GM12878 (cell line): ENCODE results near the gene SORL1. TPM values are rescaled to one million over a fixed set of nuclear protein-coding genes. Genes with fewer than 3 reads are reported as not detected.

Experiments used
- ATAC-seq: fragments of 200-7000 bp; cut with Tn5 transposase; 3 replicates; pipeline ENCODE4 v1.9.1; 2020; ENCODE audit warnings: mild to moderate bottlenecking, moderate library complexity
- BruUV-seq: library from RNA; stranded (reverse); fragments of 400-500 nt; replicated peaks from 2 replicates; lab custom pipeline; 2021; lab: Mats Ljungman, UMichigan
- CTCF ChIA-PET: fragments of 300-600 bp; sonication (Branson Sonifier 250); formaldehyde crosslinking; extraction: SDS; loops from one replicate; lab custom pipeline; 2021; ENCODE audit warnings: inconsistent platforms; lab: Yijun Ruan, JAX
- POLR2A ChIA-PET: fragments of 350-600 bp; formaldehyde crosslinking; extraction: SDS; loops from one replicate; lab custom pipeline; 2021; ENCODE audit warnings: inconsistent platforms; lab: Charles Lee
- RAD21 ChIA-PET: fragments of 300-600 bp; sonication (Branson Sonifier 250); formaldehyde crosslinking; loops from one replicate; lab custom pipeline; 2023; ENCODE audit warnings: antibody characterized with exemption; ENCODE audit not compliant: unreplicated experiment; lab: Charles Lee
- SMC1A ChIA-PET: fragments of 300-600 bp; sonication (Branson Sonifier 250); formaldehyde crosslinking; loops from one replicate; lab custom pipeline; 2023; ENCODE audit not compliant: unreplicated experiment, uncharacterized antibody; lab: Charles Lee
- DNase-seq: peaks from one replicate; pipeline ENCODE4 v3.0.0-alpha.2; 2011; ENCODE audit warnings: low read depth, low spot score
- FAIRE-seq: peaks from 3 replicates; lab custom pipeline; 2011; peaks lifted over from hg19 to GRCh38; lab: Jason Lieb, UNC
- H2AFZ ChIP-seq: 2 replicates; pipeline ENCODE4 v1.6.0; 2011; ENCODE audit warnings: low read depth, low read length, control low read depth; ENCODE audit not compliant: control insufficient read depth
- H3K27ac ChIP-seq: 2 replicates; pipeline ENCODE4 v1.5.1; 2011; ENCODE audit warnings: control low read depth; ENCODE audit not compliant: control insufficient read depth, insufficient read depth
- H3K27me3 ChIP-seq, 2 experiments: replicated peaks in 1 of 2; 2 replicates each; pipeline versions ENCODE4 v1.6.0 to v1.6.1; 2011; ENCODE audit warnings: low read length in 1 of 2; ENCODE audit not compliant: control insufficient read depth in 2 of 2, insufficient read depth in 2 of 2
- H3K36me3 ChIP-seq, 2 experiments: 2 replicates each; pipeline ENCODE4 v1.5.1; 2011; ENCODE audit warnings: low read length in 1 of 2; ENCODE audit not compliant: control insufficient read depth in 2 of 2, insufficient read depth in 2 of 2
- H3K4me1 ChIP-seq: 2 replicates; pipeline ENCODE4 v1.6.1; 2011; ENCODE audit warnings: mild to moderate bottlenecking, low read length, moderate library complexity, mixed read lengths; ENCODE audit not compliant: control insufficient read depth, insufficient read depth
- H3K4me2 ChIP-seq: 2 replicates; pipeline ENCODE4 v1.6.0; 2011; ENCODE audit warnings: control low read depth; ENCODE audit not compliant: control insufficient read depth, insufficient read depth
- H3K4me3 ChIP-seq: fragments of 200-600 bp; sonication (generic); 2 replicates; pipeline ENCODE4 v1.5.1; 2016
- H3K79me2 ChIP-seq: 2 replicates; pipeline ENCODE4 v1.6.0; 2011; ENCODE audit warnings: low read length; ENCODE audit not compliant: control insufficient read depth, insufficient read depth
- H3K9ac ChIP-seq: 2 replicates; pipeline ENCODE4 v1.8.0; 2011; ENCODE audit warnings: low read length, control low read depth, mixed read lengths; ENCODE audit not compliant: control insufficient read depth, insufficient read depth
- H3K9me3 ChIP-seq: replicated peaks from 3 replicates; pipeline ENCODE4 v1.5.1; 2011; ENCODE audit warnings: mild to moderate bottlenecking, low read length; ENCODE audit not compliant: control insufficient read depth, insufficient read depth
- H4K20me1 ChIP-seq: 2 replicates; pipeline ENCODE4 v1.6.0; 2011; ENCODE audit not compliant: control insufficient read depth, insufficient read depth
- E2F8 ChIP-seq: fragments of 450-650 bp; IDR thresholded peaks from 2 replicates; pipeline ENCODE4 v1.6.1; 2018; ENCODE audit warnings: mild to moderate bottlenecking, low read depth, moderate library complexity; ENCODE audit not compliant: partially characterized antibody
- KLF5 ChIP-seq: fragments of 450-650 bp; IDR thresholded peaks from 2 replicates; pipeline ENCODE4 v1.6.1; 2014; ENCODE audit warnings: mild to moderate bottlenecking; ENCODE audit not compliant: partially characterized antibody
- MEF2A ChIP-seq: IDR thresholded peaks from 2 replicates; pipeline ENCODE4 v1.6.1; 2011; ENCODE audit warnings: low read depth, mild to moderate bottlenecking, low read length, moderate library complexity; ENCODE audit not compliant: insufficient read depth
- ZZZ3 ChIP-seq: IDR thresholded peaks from 2 replicates; pipeline ENCODE4 v1.6.1; 2011; ENCODE audit warnings: low read depth; ENCODE audit not compliant: control insufficient read depth, insufficient read length
- WGBS: methylation state at CpG from one replicate; pipeline ENCODE4 v1.1.6; 2016; ENCODE audit warnings: low lambda C conversion rate; ENCODE audit not compliant: insufficient replicate concordance, insufficient coverage; ENCODE audit errors: missing lambda C conversion rate; 5-methylcytosine and 5-hydroxymethylcytosine counted together
- in situ Hi-C: fragments of 300-500 bp; cut with MboI; formaldehyde crosslinking; loops from 9 replicates; pipeline ENCODE4 v1.14.3; 2018; ENCODE audit warnings: mixed read lengths
- intact Hi-C: fragments of 100-400 bp; cut with micrococcal nuclease; formaldehyde crosslinking; loops from one replicate; pipeline ENCODE4 v1.14.2; 2022; ENCODE audit not compliant: unreplicated experiment
- polyA plus RNA-seq, 11 experiments: library from polyadenylated mRNA; depleted of rRNA in 4 of 11; unstranded in 6 of 11; stranded (reverse) in 5 of 11; fragments of >200 nt; fragmentation: Nextera tagmentation in 4 of 11; fragmentation: Illumina TruSeq in 1 of 11; extraction: Ambion mirVana in 4 of 11; extraction: Trizol in 1 of 11; gene quantifications; 1 replicate in 1 of 11; 2 replicates in 10 of 11; pipeline versions ENCODE4 v1.2.1 to v1.2.3, GENCODE V29; 2011 to 2016; ENCODE audit warnings: inconsistent platforms in 2 of 11, missing spikeins in 2 of 11, low read depth in 1 of 11
- total RNA-seq, 4 experiments: library from RNA; depleted of rRNA in 3 of 4; stranded (reverse); fragments of >200 nt in 3 of 4; fragmentation: Illumina TruSeq in 1 of 4; extraction: Trizol in 1 of 4; gene quantifications; 2 replicates each; pipeline versions ENCODE4 v1.2.1 to v1.2.3, GENCODE V29; 2013 to 2021

Gene SORL1
- total and polyA plus RNA-seq, 10 of the 15 experiments (the other 5 are each of a cell fraction or from before 2014, with no cell fraction given): 20.2 to 107 (median 59.9) TPM

GRCh38 chr11:121611242-121611641, 159.1 kb downstream of the SORL1 start:
- ChIA-PET CTCF (interaction anchor here (0.9 to 1.1 kb wide), 2 partner anchors 20 to 164 kb away, joined by 3 read pairs; no protein-coding TSS in a partner anchor), POLR2A (interaction anchor here (0.9 kb wide), 1 partner anchor 14 kb away, joined by 3 read pairs; no protein-coding TSS in a partner anchor)

More at GRCh38 chr11:121611242-121611641, 159.1 kb downstream of the SORL1 start:
- no peaks in the 10 kb centered on the region for H3K79me2 ChIP-seq
- no peaks in the 10 kb centered on the region for H4K20me1 ChIP-seq
- no peak for ATAC-seq
- 97% methylated on average over 6 of the region's 6 CpGs for WGBS
- TF ChIP-seq MEF2A (no peak), E2F8 (no peak), ZZZ3 (no peak), KLF5 (no peak)
- BruUV-seq: no TSS peak
- no peak for FAIRE-seq
- H2AFZ ChIP-seq: no peak overlapping the region
- H3K9me3 ChIP-seq: no peaks in the 10 kb centered on the region
- H3K4me1 ChIP-seq: no peaks in the 10 kb centered on the region
- SMC1A ChIA-PET: interaction anchor here (0.7 to 0.9 kb wide), 2 partner anchors 13 to 292 kb away, joined by 3 read pairs; no protein-coding TSS in a partner anchor
- in situ Hi-C loops (no loop called here), intact Hi-C loops (no loop called here)
- no peak overlapping the region for H3K4me2 ChIP-seq
- RAD21 ChIA-PET: interaction anchor here (0.9 to 1.2 kb wide), 2 partner anchors 43 to 290 kb away, joined by 3 read pairs; no protein-coding TSS in a partner anchor
- H3K27ac ChIP-seq: no peak overlapping the region
- H3K4me3 ChIP-seq: no peak overlapping the region
- H3K36me3 ChIP-seq: peaks cover 34 to 69% of the 10 kb centered on the region in 2 experiments
- H3K27me3 ChIP-seq: no peaks in the 10 kb centered on the region
- H3K9ac ChIP-seq: no peak overlapping the region
- no peak for DNase-seq
